ENCODE data around the gene ZRANB1.

DNA sequence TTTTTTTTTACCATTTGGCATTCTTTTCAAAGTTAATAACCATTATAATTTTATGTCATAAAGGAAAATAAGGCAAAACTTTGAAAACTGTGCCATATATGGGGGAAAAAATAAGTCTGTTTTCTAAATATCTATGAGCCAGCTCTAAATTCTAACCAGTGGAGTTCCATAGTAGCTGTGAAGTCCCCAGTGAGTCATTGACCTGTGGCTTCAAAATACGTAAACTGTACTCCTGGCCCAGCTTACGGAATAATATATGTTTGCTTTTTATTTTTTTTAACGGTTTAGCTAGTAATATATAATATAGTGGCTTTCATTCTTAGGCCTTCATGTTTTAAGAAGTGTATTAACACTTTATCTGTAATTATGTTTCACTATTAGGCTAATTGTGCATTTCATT lies 20.5 kb downstream of the ZRANB1 start:
- TF ChIP-seq, protein P1, sequence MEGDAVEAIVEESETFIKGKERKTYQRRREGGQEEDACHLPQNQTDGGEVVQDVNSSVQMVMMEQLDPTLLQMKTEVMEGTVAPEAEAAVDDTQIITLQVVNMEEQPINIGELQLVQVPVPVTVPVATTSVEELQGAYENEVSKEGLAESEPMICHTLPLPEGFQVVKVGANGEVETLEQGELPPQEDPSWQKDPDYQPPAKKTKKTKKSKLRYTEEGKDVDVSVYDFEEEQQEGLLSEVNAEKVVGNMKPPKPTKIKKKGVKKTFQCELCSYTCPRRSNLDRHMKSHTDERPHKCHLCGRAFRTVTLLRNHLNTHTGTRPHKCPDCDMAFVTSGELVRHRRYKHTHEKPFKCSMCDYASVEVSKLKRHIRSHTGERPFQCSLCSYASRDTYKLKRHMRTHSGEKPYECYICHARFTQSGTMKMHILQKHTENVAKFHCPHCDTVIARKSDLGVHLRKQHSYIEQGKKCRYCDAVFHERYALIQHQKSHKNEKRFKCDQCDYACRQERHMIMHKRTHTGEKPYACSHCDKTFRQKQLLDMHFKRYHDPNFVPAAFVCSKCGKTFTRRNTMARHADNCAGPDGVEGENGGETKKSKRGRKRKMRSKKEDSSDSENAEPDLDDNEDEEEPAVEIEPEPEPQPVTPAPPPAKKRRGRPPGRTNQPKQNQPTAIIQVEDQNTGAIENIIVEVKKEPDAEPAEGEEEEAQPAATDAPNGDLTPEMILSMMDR (IDR thresholded peaks at IDR 0.05 in 4 of 5, conservative IDR thresholded peaks at IDR 0.05 in 1 of 5): no peak
- TF ChIP-seq POLR2A (IDR thresholded peaks at IDR 0.05): no peak
